Hepatocyte (in vitro differentiated cells): Measurements from ENCODE around the gene PDE11A.
A peak's percentile ranks its signal among the peaks of the same experiment; 100 is the strongest.

Experiments
- CTCF ChIP-seq: fragments of 200-600 bp; sonication (generic); IDR thresholded peaks from 2 replicates; pipeline ENCODE4 v1.5.1; 2016; ENCODE audit warnings: antibody characterized with exemption, mild to moderate bottlenecking; ENCODE audit not compliant: poor library complexity
- EZH2phosphoT487 ChIP-seq: fragments of 200-600 bp; sonication (generic); IDR thresholded peaks from one replicate; pipeline ENCODE4 v1.6.1; 2018; ENCODE audit warnings: antibody characterized with exemption, mild to moderate bottlenecking, low read depth, moderate library complexity; ENCODE audit not compliant: unreplicated experiment, severe bottlenecking

GRCh38 chr2:177604271-177605065 lies 468.1 kb downstream of the PDE11A start:
- TF ChIP-seq CTCF: peak; percentile 76
- no peak for TF ChIP-seq EZH2phosphoT487
